OCI-LY7 (cell line): ENCODE results near the gene HOXC10. TPM values are rescaled to one million over a fixed set of nuclear protein-coding genes. Genes with fewer than 3 reads are reported as not detected.

Source experiments
- BruUV-seq: library from RNA; stranded (reverse); fragments of 400-500 nt; replicated peaks from 2 replicates; lab custom pipeline; 2021; lab: Mats Ljungman, UMichigan
- CTCF ChIA-PET: fragments of 300-600 bp; sonication (Branson Sonifier 250); formaldehyde crosslinking; loops from one replicate; lab custom pipeline; 2022; ENCODE audit warnings: antibody characterized with exemption; ENCODE audit not compliant: unreplicated experiment; lab: Charles Lee
- POLR2A ChIA-PET: fragments of 300-600 bp; sonication (Branson Sonifier 250); formaldehyde crosslinking; loops from one replicate; lab custom pipeline; 2022; ENCODE audit warnings: antibody characterized with exemption; lab: Charles Lee
- DNase-seq: peaks from one replicate; pipeline ENCODE4 v3.0.0-alpha.2; 2015; ENCODE audit warnings: low spot score
- H2AFZ ChIP-seq: fragments of 200-600 bp; sonication (generic), shearing (Covaris generic); 2 replicates; pipeline ENCODE4 v1.6.1; 2014; ENCODE audit warnings: mild to moderate bottlenecking, antibody characterized with exemption, low read length, moderate library complexity
- H3K27ac ChIP-seq: fragments of 200-600 bp; sonication (generic); 2 replicates; pipeline ENCODE4 v1.5.1; 2014; ENCODE audit warnings: mixed run types, low read depth, mild to moderate bottlenecking, moderate library complexity, low read length, inconsistent platforms; ENCODE audit not compliant: poor library complexity, severe bottlenecking
- H3K36me3 ChIP-seq: fragments of 200-600 bp; sonication (generic); 2 replicates; pipeline ENCODE4 v1.6.1; 2014; ENCODE audit warnings: mild to moderate bottlenecking, antibody characterized with exemption, low read length, moderate library complexity, mixed read lengths; ENCODE audit not compliant: insufficient read depth
- H3K4me1 ChIP-seq: fragments of 200-600 bp; sonication (generic); 2 replicates; pipeline ENCODE4 v1.5.1; 2014; ENCODE audit warnings: mild to moderate bottlenecking, low read length; ENCODE audit not compliant: insufficient read depth, poor library complexity, severe bottlenecking
- H3K4me2 ChIP-seq: fragments of 200-600 bp; sonication (generic); 2 replicates; pipeline ENCODE4 v1.6.1; 2014; ENCODE audit warnings: mild to moderate bottlenecking, low read length
- H3K4me3 ChIP-seq: fragments of 200-600 bp; sonication (generic); 2 replicates; pipeline ENCODE4 v1.5.1; 2014; ENCODE audit warnings: mild to moderate bottlenecking, low read depth, low read length; ENCODE audit not compliant: poor library complexity, severe bottlenecking
- H3K79me2 ChIP-seq: fragments of 200-600 bp; sonication (generic); 2 replicates; pipeline ENCODE4 v1.6.1; 2016; ENCODE audit warnings: low read depth, mild to moderate bottlenecking, low read length, moderate library complexity, mixed read lengths; ENCODE audit not compliant: insufficient read depth
- H3K9me2 ChIP-seq: fragments of 200-600 bp; sonication (generic); 2 replicates; pipeline ENCODE4 v1.6.1; 2016; ENCODE audit warnings: mild to moderate bottlenecking, low read length, mixed read lengths; ENCODE audit not compliant: insufficient read depth
- H3K9me3 ChIP-seq: fragments of 200-600 bp; sonication (generic); 2 replicates; pipeline ENCODE4 v1.6.1; 2014; ENCODE audit warnings: mild to moderate bottlenecking, mixed run types, low read length, mixed read lengths
- H4K20me1 ChIP-seq: fragments of 200-600 bp; sonication (generic); 2 replicates; pipeline ENCODE4 v1.6.1; 2014; ENCODE audit warnings: mild to moderate bottlenecking, antibody characterized with exemption, low read length, moderate library complexity, mixed read lengths; ENCODE audit not compliant: insufficient read depth
- EZH2phosphoT487 ChIP-seq: fragments of 200-600 bp; sonication (generic); IDR thresholded peaks from 2 replicates; pipeline ENCODE4 v1.6.1; 2018; ENCODE audit warnings: low read depth, borderline replicate concordance, mild to moderate bottlenecking, mixed run types, antibody characterized with exemption, low read length, moderate library complexity, mixed read lengths
- intact Hi-C: fragments of 100-400 bp; cut with micrococcal nuclease; formaldehyde crosslinking; loops from one replicate; pipeline ENCODE4 v1.10.0; 2022; ENCODE audit not compliant: unreplicated experiment
- total RNA-seq, 2 experiments: library from RNA; depleted of rRNA in 1 of 2; stranded (reverse); fragments of >200 nt in 1 of 2; shearing (Covaris generic) in 1 of 2; gene quantifications; 2 replicates each; pipeline ENCODE4 v1.2.3, GENCODE V29; 2014 to 2022
- TF ChIP-seq, protein P1 (sequence below): fragments of 200-600 bp; sonication (generic); conservative IDR thresholded peaks from 2 replicates; pipeline ENCODE4 v1.5.1; 2014; ENCODE audit warnings: mild to moderate bottlenecking, antibody characterized with exemption, low read length, moderate library complexity, mixed read lengths

The HOXC10 gene
- total RNA-seq, 2 experiments from 2014 or later = 0.25 to 0.28 TPM

- H3K4me3 ChIP-seq = no peak overlapping the region
- H3K9me3 ChIP-seq = no peaks in the 10 kb centered on the region
- H3K9me2 ChIP-seq = no peaks in the 10 kb centered on the region
- no peak overlapping the region for H3K27ac ChIP-seq
- peaks cover 44% of the 10 kb centered on the region for H3K4me1 ChIP-seq
- H3K36me3 ChIP-seq = no peaks in the 10 kb centered on the region
- no peaks in the 10 kb centered on the region for H3K79me2 ChIP-seq
- no peak for DNase-seq
- POLR2A ChIA-PET = interaction anchor here (1.2 kb wide), 1 partner anchor 152 kb away, joined by 3 read pairs; the partner anchor contains the start of gene SMUG1
- no peaks in the 10 kb centered on the region for H4K20me1 ChIP-seq
- intact Hi-C loops = no loop called here
- TF ChIP-seq, protein P1, sequence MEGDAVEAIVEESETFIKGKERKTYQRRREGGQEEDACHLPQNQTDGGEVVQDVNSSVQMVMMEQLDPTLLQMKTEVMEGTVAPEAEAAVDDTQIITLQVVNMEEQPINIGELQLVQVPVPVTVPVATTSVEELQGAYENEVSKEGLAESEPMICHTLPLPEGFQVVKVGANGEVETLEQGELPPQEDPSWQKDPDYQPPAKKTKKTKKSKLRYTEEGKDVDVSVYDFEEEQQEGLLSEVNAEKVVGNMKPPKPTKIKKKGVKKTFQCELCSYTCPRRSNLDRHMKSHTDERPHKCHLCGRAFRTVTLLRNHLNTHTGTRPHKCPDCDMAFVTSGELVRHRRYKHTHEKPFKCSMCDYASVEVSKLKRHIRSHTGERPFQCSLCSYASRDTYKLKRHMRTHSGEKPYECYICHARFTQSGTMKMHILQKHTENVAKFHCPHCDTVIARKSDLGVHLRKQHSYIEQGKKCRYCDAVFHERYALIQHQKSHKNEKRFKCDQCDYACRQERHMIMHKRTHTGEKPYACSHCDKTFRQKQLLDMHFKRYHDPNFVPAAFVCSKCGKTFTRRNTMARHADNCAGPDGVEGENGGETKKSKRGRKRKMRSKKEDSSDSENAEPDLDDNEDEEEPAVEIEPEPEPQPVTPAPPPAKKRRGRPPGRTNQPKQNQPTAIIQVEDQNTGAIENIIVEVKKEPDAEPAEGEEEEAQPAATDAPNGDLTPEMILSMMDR = no peak
- no peak for TF ChIP-seq EZH2phosphoT487
- H3K4me2 ChIP-seq = peak overlapping the region; percentile 45; the same call in 1 of the 2 replicates
- H2AFZ ChIP-seq = 0 out of 2 replicates have a peak overlapping the region, but pooled peaks have one; percentile 21
- CTCF ChIA-PET = no interaction called here
- no TSS peak for BruUV-seq
These were observed 52.7 kb downstream of the HOXC10 start for GRCh38 chr12:54037360-54038283.

- TF ChIP-seq, protein P1 = no peak
- no peak for TF ChIP-seq EZH2phosphoT487
- CTCF ChIA-PET = no interaction called here
These were observed 53.4 kb downstream of the HOXC10 start for GRCh38 chr12:54038284-54038870.

More at GRCh38 chr12:54038284-54038870, 53.4 kb downstream of the HOXC10 start:
- H3K27ac ChIP-seq = no peak overlapping the region
- H3K9me3 ChIP-seq = no peaks in the 10 kb centered on the region
- no peaks in the 10 kb centered on the region for H3K36me3 ChIP-seq
- POLR2A ChIA-PET = no interaction called here
- no peak overlapping the region for H2AFZ ChIP-seq
- no TSS peak for BruUV-seq
- no peaks in the 10 kb centered on the region for H3K79me2 ChIP-seq
- intact Hi-C loops = no loop called here
- peaks cover 42% of the 10 kb centered on the region for H3K4me1 ChIP-seq
- H3K4me2 ChIP-seq = no peak overlapping the region
- H3K9me2 ChIP-seq = no peaks in the 10 kb centered on the region
- no peak for DNase-seq
- no peaks in the 10 kb centered on the region for H4K20me1 ChIP-seq
- no peak overlapping the region for H3K4me3 ChIP-seq
